GM12891 (cell line): ENCODE results near the gene ZNF541.

Experiments
- PAX5 ChIP-seq: IDR thresholded peaks from 2 replicates; pipeline ENCODE4 v1.6.1; 2011; ENCODE audit warnings: low read length, moderate library complexity, mild to moderate bottlenecking; ENCODE audit not compliant: insufficient read depth, severe bottlenecking
- POLR2A ChIP-seq: IDR thresholded peaks from 2 replicates; pipeline ENCODE4 v1.6.1; 2011; ENCODE audit warnings: low read depth, low read length, control low read depth

DNA sequence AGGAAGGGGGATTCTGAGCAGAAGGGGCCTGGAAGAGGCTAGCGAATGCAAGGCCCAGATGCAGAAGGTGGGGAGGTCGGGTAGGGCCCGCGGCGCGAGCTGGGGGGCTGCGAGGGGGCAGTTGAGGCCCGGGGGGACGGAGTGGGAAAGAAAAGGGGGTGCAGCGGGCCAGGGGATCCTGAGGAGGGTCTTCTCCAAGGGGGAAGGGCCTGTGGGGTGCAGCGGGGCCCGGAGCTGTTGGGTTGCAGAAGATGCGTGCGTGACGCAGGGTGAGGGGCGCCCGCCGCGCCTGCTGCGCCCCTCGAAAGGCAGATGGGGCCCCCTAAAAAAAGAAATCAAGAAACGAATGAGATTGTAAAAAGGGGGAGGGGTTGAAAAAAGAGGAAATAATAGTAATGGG, 313 bp downstream of the ZNF541 start:
- TF ChIP-seq PAX5 (no peak), POLR2A (no peak)
